Neural progenitor cell (in vitro differentiated cells): Measurements from ENCODE around the gene TSPAN13. TPM values are rescaled to one million over a fixed set of nuclear protein-coding genes. Genes with fewer than 3 reads are reported as not detected.

Source experiments
- DNase-seq: peaks from one replicate; pipeline ENCODE4 v3.0.0-alpha.2; 2016; ENCODE audit warnings: low spot score
- H2AFZ ChIP-seq: fragments of 200-600 bp; sonication (generic); replicated peaks from 2 replicates; pipeline ENCODE4 v1.6.1; 2016; ENCODE audit warnings: antibody characterized with exemption
- H3F3A ChIP-seq: fragments of 200-600 bp; sonication (generic); 2 replicates; pipeline ENCODE4 v1.6.1; 2016; ENCODE audit warnings: antibody characterized with exemption, low read depth
- H3K27ac ChIP-seq: fragments of 200-600 bp; sonication (generic); 2 replicates; pipeline ENCODE4 v1.5.1; 2016; ENCODE audit warnings: mild to moderate bottlenecking
- H3K27me3 ChIP-seq: fragments of 200-600 bp; sonication (generic); 2 replicates; pipeline ENCODE4 v1.6.1; 2016; ENCODE audit warnings: mild to moderate bottlenecking, moderate library complexity
- H3K36me3 ChIP-seq: fragments of 200-600 bp; sonication (generic); 2 replicates; pipeline ENCODE4 v1.5.1; 2016
- H3K4me1 ChIP-seq: fragments of 200-600 bp; sonication (generic); 2 replicates; pipeline ENCODE4 v1.6.1; 2016; ENCODE audit warnings: mixed run types
- H3K4me2 ChIP-seq: fragments of 200-600 bp; sonication (generic); 2 replicates; pipeline ENCODE4 v1.6.1; 2016
- H3K4me3 ChIP-seq: fragments of 200-600 bp; sonication (generic); 2 replicates; pipeline ENCODE4 v1.5.1; 2016
- H3K79me2 ChIP-seq: fragments of 200-600 bp; sonication (generic); 2 replicates; pipeline ENCODE4 v1.6.1; 2016; ENCODE audit warnings: low read depth
- H3K9ac ChIP-seq: fragments of 200-600 bp; sonication (generic); 2 replicates; pipeline ENCODE4 v1.6.1; 2016
- H3K9me3 ChIP-seq: fragments of 200-600 bp; sonication (generic); 2 replicates; pipeline ENCODE4 v1.5.1; 2016; ENCODE audit warnings: low read depth
- H4K20me1 ChIP-seq: fragments of 200-600 bp; sonication (generic); 2 replicates; pipeline ENCODE4 v1.6.1; 2016; ENCODE audit warnings: low read depth
- H3K27ac Mint-ChIP-seq: 3 replicates; pipeline ENCODE4 v1.8.0; 2021; ENCODE audit warnings: mixed read lengths
- H3K27me3 Mint-ChIP-seq: 2 replicates; pipeline ENCODE4 v1.8.0; 2022; ENCODE audit warnings: low read depth, mild to moderate bottlenecking, inconsistent platforms, moderate library complexity, mixed read lengths; ENCODE audit not compliant: insufficient read depth
- H3K36me3 Mint-ChIP-seq: 3 replicates; pipeline ENCODE4 v1.8.0; 2021; ENCODE audit warnings: mixed read lengths
- H3K4me1 Mint-ChIP-seq: 3 replicates; pipeline ENCODE4 v1.8.0; 2021; ENCODE audit warnings: mixed read lengths
- H3K4me3 Mint-ChIP-seq: 3 replicates; pipeline ENCODE4 v1.8.0; 2021; ENCODE audit warnings: mild to moderate bottlenecking, moderate library complexity, mixed read lengths
- H3K9me3 Mint-ChIP-seq: 3 replicates; pipeline ENCODE4 v1.8.0; 2020; ENCODE audit warnings: mixed read lengths
- CTCF ChIP-seq: fragments of 200-600 bp; sonication (generic); IDR thresholded peaks from 2 replicates; pipeline ENCODE4 v1.5.1; 2017; ENCODE audit warnings: antibody characterized with exemption, mild to moderate bottlenecking
- EZH2 ChIP-seq: fragments of 200-600 bp; sonication (generic); IDR thresholded peaks from 2 replicates; pipeline ENCODE4 v1.6.1; 2017; ENCODE audit warnings: antibody characterized with exemption, mild to moderate bottlenecking, moderate library complexity
- EZH2phosphoT487 ChIP-seq: fragments of 200-600 bp; sonication (generic); IDR thresholded peaks from 2 replicates; pipeline ENCODE4 v1.6.1; 2017; ENCODE audit warnings: antibody characterized with exemption
- total RNA-seq: library from RNA; depleted of rRNA; stranded (reverse); fragments of >200 nt; gene quantifications from 2 replicates; pipeline ENCODE4 v1.2.3, GENCODE V29; 2015; ENCODE audit warnings: low replicate concordance

The TSPAN13 gene
- total RNA-seq, 1 donor from 2014 or later = 41.2 TPM

GRCh38 chr7:16801579-16801978, 48.0 kb downstream of the TSPAN13 start:
- no peak overlapping the region for H3K27ac ChIP-seq
- no peak overlapping the region for H3K9ac ChIP-seq
- no peak for DNase-seq
- H4K20me1 ChIP-seq = no peaks in the 10 kb centered on the region
- no peaks in the 10 kb centered on the region for H3K9me3 Mint-ChIP-seq
- H3K4me1 Mint-ChIP-seq = peaks cover 12% of the 10 kb centered on the region
- H3K4me3 ChIP-seq = no peak overlapping the region
- H3K4me3 Mint-ChIP-seq = no peak overlapping the region
- H3K36me3 ChIP-seq = no peaks in the 10 kb centered on the region
- TF ChIP-seq EZH2phosphoT487 = no peak
- TF ChIP-seq EZH2 = no peak
- TF ChIP-seq CTCF = no peak
- H3K9me3 ChIP-seq = no peaks in the 10 kb centered on the region
- H3K4me1 ChIP-seq = no peaks in the 10 kb centered on the region
- H2AFZ ChIP-seq = no peak overlapping the region
- no peaks in the 10 kb centered on the region for H3K36me3 Mint-ChIP-seq
- H3K27ac Mint-ChIP-seq = no peak overlapping the region
- H3K79me2 ChIP-seq = no peaks in the 10 kb centered on the region
- H3K4me2 ChIP-seq = no peak overlapping the region
- no peaks in the 10 kb centered on the region for H3K27me3 Mint-ChIP-seq
- H3F3A ChIP-seq = no peaks in the 10 kb centered on the region
- no peaks in the 10 kb centered on the region for H3K27me3 ChIP-seq

- H3K36me3 ChIP-seq = no peaks in the 10 kb centered on the region
- Mint-ChIP-seq H3K27me3 (no peaks in the 10 kb centered on the region), H3K9me3 (no peaks in the 10 kb centered on the region), H3K36me3 (no peaks in the 10 kb centered on the region), H3K4me1 (peaks cover 12% of the 10 kb centered on the region), H3K27ac (no peak overlapping the region), H3K4me3 (no peak overlapping the region)
- H3K27me3 ChIP-seq = no peaks in the 10 kb centered on the region
- no peaks in the 10 kb centered on the region for H3K9me3 ChIP-seq
- H3K27ac ChIP-seq = no peak overlapping the region
- no peaks in the 10 kb centered on the region for H3K4me1 ChIP-seq
- DNase-seq = no peak
- H3K4me2 ChIP-seq = no peak overlapping the region
- no peaks in the 10 kb centered on the region for H4K20me1 ChIP-seq
- H2AFZ ChIP-seq = no peak overlapping the region
- no peak overlapping the region for H3K4me3 ChIP-seq
- H3K79me2 ChIP-seq = no peaks in the 10 kb centered on the region
- TF ChIP-seq CTCF = no peak
- no peak for TF ChIP-seq EZH2phosphoT487
- TF ChIP-seq EZH2 = no peak
- no peaks in the 10 kb centered on the region for H3F3A ChIP-seq
- no peak overlapping the region for H3K9ac ChIP-seq
These were observed 49.6 kb downstream of the TSPAN13 start for GRCh38 chr7:16803125-16803524.

- H3K4me1 ChIP-seq = no peaks in the 10 kb centered on the region
- no peaks in the 10 kb centered on the region for H3K9me3 Mint-ChIP-seq
- no peak overlapping the region for H3K4me3 Mint-ChIP-seq
- no peaks in the 10 kb centered on the region for H3K27me3 Mint-ChIP-seq
- no peaks in the 10 kb centered on the region for H3K79me2 ChIP-seq
- peak overlapping the region; percentile 15 for H2AFZ ChIP-seq
- no peak for TF ChIP-seq EZH2phosphoT487
- TF ChIP-seq CTCF = no peak
- no peak for TF ChIP-seq EZH2
- H4K20me1 ChIP-seq = no peaks in the 10 kb centered on the region
- H3K4me2 ChIP-seq = no peak overlapping the region
- peaks cover 12% of the 10 kb centered on the region for H3K4me1 Mint-ChIP-seq
- no peak overlapping the region for H3K4me3 ChIP-seq
- H3F3A ChIP-seq = no peaks in the 10 kb centered on the region
- H3K36me3 ChIP-seq = no peaks in the 10 kb centered on the region
- no peak overlapping the region for H3K9ac ChIP-seq
- no peaks in the 10 kb centered on the region for H3K36me3 Mint-ChIP-seq
- DNase-seq = no peak
- H3K27me3 ChIP-seq = no peaks in the 10 kb centered on the region
- no peak overlapping the region for H3K27ac Mint-ChIP-seq
- no peak overlapping the region for H3K27ac ChIP-seq
- no peaks in the 10 kb centered on the region for H3K9me3 ChIP-seq
These were observed 50.5 kb downstream of the TSPAN13 start for GRCh38 chr7:16803881-16804673.
